ENCODE measurements around the gene GPATCH1.

DNA sequence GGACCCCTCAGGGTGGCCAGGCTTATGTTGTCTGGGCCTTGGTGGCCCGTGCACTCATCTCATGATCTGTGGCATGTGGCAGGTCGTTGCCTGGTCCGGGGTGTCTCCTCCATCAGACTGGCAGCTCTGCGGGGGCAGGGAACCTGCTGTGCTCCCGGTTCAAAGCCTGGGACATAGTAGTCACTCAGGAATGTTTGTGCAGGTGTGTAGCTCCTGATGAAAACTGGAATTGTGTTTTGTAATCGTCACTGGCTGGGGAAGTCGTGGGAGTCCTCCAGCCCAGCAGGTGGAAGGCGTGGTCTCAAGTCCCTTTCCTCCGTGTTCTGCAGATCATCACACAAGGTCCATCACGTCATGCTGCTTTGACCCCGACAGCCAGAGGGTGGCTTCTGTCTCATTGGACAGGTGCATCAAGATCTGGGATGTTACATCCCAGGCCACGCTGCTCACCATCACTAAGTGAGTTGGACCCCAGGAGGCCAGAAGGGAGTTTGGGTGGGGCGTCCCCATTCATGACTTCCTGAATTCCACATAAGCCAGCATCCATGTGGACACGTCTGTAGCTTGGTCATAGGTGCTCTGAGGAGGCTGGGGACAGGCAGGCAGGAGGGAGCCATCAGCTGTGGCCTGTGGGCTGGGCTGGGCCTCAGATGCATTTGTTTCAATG is 70.0 kb downstream of the GPATCH1 start:
- TF ChIP-seq POLR2A (IDR thresholded peaks at IDR 0.05; ENCODE audit: low read length) (no peak), GATA1 (IDR thresholded peaks at IDR 0.05; ENCODE audit: low read depth, low read length) (no peak)

Measured in erythroblast (primary cell).